Caco-2 (cell line): ENCODE results near the gene NCKIPSD. TPM values are rescaled to one million over a fixed set of nuclear protein-coding genes. Genes with fewer than 3 reads are reported as not detected.
A peak's percentile ranks its signal among the peaks of the same experiment; 100 is the strongest.

Experiments
- BruUV-seq: library from RNA; stranded (reverse); fragments of 400-500 nt; replicated peaks from 2 replicates; lab custom pipeline; 2021; lab: Mats Ljungman, UMichigan
- CTCF ChIA-PET: fragments of 300-600 bp; sonication (Branson Sonifier 250); formaldehyde crosslinking; loops from one replicate; lab custom pipeline; 2022; ENCODE audit warnings: antibody characterized with exemption; lab: Charles Lee
- POLR2A ChIA-PET: fragments of 300-600 bp; sonication (Branson Sonifier 250); formaldehyde crosslinking; loops from one replicate; lab custom pipeline; 2022; ENCODE audit warnings: antibody characterized with exemption; lab: Charles Lee
- DNase-seq, 2 experiments: peaks; one replicate each; pipeline versions ENCODE4 v3.0.0 to v3.0.0-alpha.2; 2020 to 2022
- H3K27me3 ChIP-seq: replicated peaks from 2 replicates; pipeline ENCODE4 v1.6.0; 2011; ENCODE audit warnings: low read length; ENCODE audit not compliant: control insufficient read depth, insufficient read depth
- H3K36me3 ChIP-seq: 2 replicates; pipeline ENCODE4 v1.5.1; 2011; ENCODE audit warnings: low read length; ENCODE audit not compliant: control insufficient read depth, insufficient read depth
- H3K4me1 ChIP-seq: fragments of 250-450 bp; sonication (Bioruptor Pico); 2 replicates; pipeline ENCODE4 v1.5.1; 2020; ENCODE audit warnings: mild to moderate bottlenecking
- H3K4me3 ChIP-seq: 2 replicates; pipeline ENCODE4 v1.5.1; 2011; ENCODE audit warnings: low read depth, mild to moderate bottlenecking, control low read depth, low read length
- H3K9me3 ChIP-seq: fragments of 250-450 bp; sonication (Bioruptor Pico); 2 replicates; pipeline ENCODE4 v1.5.1; 2020; ENCODE audit warnings: mild to moderate bottlenecking, moderate library complexity
- H3K27ac Mint-ChIP-seq: one replicate; pipeline ENCODE4 v1.8.0; 2022; ENCODE audit warnings: mixed read lengths; ENCODE audit not compliant: unreplicated experiment
- H3K27me3 Mint-ChIP-seq: one replicate; pipeline ENCODE4 v1.8.0; 2022; ENCODE audit warnings: mixed read lengths; ENCODE audit not compliant: insufficient read depth, unreplicated experiment
- H3K36me3 Mint-ChIP-seq: one replicate; pipeline ENCODE4 v1.8.0; 2022; ENCODE audit warnings: mild to moderate bottlenecking, mixed read lengths; ENCODE audit not compliant: insufficient read depth, unreplicated experiment
- H3K4me1 Mint-ChIP-seq: one replicate; pipeline ENCODE4 v1.8.0; 2022; ENCODE audit warnings: low read depth, mixed read lengths; ENCODE audit not compliant: unreplicated experiment
- H3K4me3 Mint-ChIP-seq: one replicate; pipeline ENCODE4 v1.8.0; 2022; ENCODE audit warnings: mild to moderate bottlenecking, moderate library complexity, mixed read lengths; ENCODE audit not compliant: unreplicated experiment
- H3K9me3 Mint-ChIP-seq: one replicate; pipeline ENCODE4 v1.8.0; 2022; ENCODE audit warnings: mixed read lengths; ENCODE audit not compliant: unreplicated experiment
- intact Hi-C: fragments of 100-400 bp; cut with micrococcal nuclease; formaldehyde crosslinking; loops from one replicate; pipeline ENCODE4 v1.10.0; 2022; ENCODE audit not compliant: unreplicated experiment
- total RNA-seq: library from RNA; stranded (reverse); gene quantifications from 2 replicates; pipeline ENCODE4 v1.2.3, GENCODE V29; 2022
- TF ChIP-seq, protein P1 (sequence below), 2 experiments: fragments of 200-600 bp in 1 of 2; IDR thresholded peaks; 1 replicate in 1 of 2; 2 replicates in 1 of 2; pipeline versions ENCODE4 v1.5.1 to v1.8.0; 2011 to 2022; ENCODE audit warnings: antibody characterized with exemption in 1 of 2, control low read depth in 1 of 2, inconsistent platforms in 1 of 2, low read depth in 1 of 2, low read length in 1 of 2, mild to moderate bottlenecking in 1 of 2, moderate library complexity in 1 of 2; ENCODE audit not compliant: insufficient read depth in 1 of 2, severe bottlenecking in 1 of 2, unreplicated experiment in 1 of 2

NCKIPSD gene
- total RNA-seq, 1 experiment from 2014 or later: 30.2 TPM

DNA sequence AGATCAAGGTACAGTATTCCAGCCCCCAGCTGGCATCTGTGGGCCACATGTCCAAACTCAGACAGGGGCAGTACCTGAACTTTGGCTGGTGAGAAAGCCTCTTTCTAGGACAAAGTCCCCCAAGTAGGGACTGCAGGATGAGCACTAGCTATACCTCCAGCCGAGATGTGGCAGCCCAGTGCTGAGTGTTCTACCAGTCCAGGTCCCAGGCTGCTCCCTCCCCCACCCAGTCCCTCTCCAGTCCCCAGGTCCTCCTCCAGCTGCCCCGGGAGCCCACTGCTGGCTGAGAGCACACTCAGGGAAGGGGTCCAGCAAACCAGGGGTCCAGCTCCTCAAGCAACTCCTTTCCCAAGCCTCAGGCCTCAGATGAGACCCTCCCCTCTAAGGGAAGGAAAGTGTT, 52.0 kb downstream of the NCKIPSD start:
- H3K27me3 ChIP-seq: no peaks in the 10 kb centered on the region
- intact Hi-C loops: loop anchor here (2.0 kb wide), 2 partner anchors 15 to 75 kb away; no protein-coding TSS in a partner anchor
- no peak for DNase-seq
- H3K36me3 Mint-ChIP-seq: peaks cover 36% of the 10 kb centered on the region
- TF ChIP-seq, protein P1, sequence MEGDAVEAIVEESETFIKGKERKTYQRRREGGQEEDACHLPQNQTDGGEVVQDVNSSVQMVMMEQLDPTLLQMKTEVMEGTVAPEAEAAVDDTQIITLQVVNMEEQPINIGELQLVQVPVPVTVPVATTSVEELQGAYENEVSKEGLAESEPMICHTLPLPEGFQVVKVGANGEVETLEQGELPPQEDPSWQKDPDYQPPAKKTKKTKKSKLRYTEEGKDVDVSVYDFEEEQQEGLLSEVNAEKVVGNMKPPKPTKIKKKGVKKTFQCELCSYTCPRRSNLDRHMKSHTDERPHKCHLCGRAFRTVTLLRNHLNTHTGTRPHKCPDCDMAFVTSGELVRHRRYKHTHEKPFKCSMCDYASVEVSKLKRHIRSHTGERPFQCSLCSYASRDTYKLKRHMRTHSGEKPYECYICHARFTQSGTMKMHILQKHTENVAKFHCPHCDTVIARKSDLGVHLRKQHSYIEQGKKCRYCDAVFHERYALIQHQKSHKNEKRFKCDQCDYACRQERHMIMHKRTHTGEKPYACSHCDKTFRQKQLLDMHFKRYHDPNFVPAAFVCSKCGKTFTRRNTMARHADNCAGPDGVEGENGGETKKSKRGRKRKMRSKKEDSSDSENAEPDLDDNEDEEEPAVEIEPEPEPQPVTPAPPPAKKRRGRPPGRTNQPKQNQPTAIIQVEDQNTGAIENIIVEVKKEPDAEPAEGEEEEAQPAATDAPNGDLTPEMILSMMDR (IDR thresholded peaks at IDR 0.05; ENCODE audit: insufficient read depth in 1 of 2, low read depth in 1 of 2, low read length in 1 of 2, severe bottlenecking in 1 of 2, unreplicated experiment in 1 of 2): no peak
- H3K36me3 ChIP-seq: peaks cover 2% of the 10 kb centered on the region; the same call in 1 of the 2 replicates
- H3K27ac Mint-ChIP-seq: peak overlapping the region; percentile 59
- CTCF ChIA-PET: interaction anchor here (1.1 to 1.4 kb wide), 2 partner anchors 25 to 43 kb away, joined by 4 read pairs; partner anchors contain the start of gene UQCRC1
- H3K4me3 Mint-ChIP-seq: peak overlapping the region; percentile 78
- POLR2A ChIA-PET: interaction anchor here (0.5 to 1.7 kb wide), 2 partner anchors 29 to 224 kb away, joined by 4 to 5 read pairs; partner anchors contain the start of gene CELSR3
- no peaks in the 10 kb centered on the region for H3K27me3 Mint-ChIP-seq
- no peaks in the 10 kb centered on the region for H3K9me3 Mint-ChIP-seq
- peaks cover 21% of the 10 kb centered on the region for H3K4me1 Mint-ChIP-seq
- H3K9me3 ChIP-seq: no peaks in the 10 kb centered on the region
- no TSS peak for BruUV-seq
- peak overlapping the region; percentile 83 for H3K4me3 ChIP-seq
- H3K4me1 ChIP-seq: peaks cover 19% of the 10 kb centered on the region

- Mint-ChIP-seq H3K27ac (no peak overlapping the region), H3K4me3 (no peak overlapping the region), H3K36me3 (peaks cover 34% of the 10 kb centered on the region), H3K9me3 (no peaks in the 10 kb centered on the region), H3K4me1 (peaks cover 20% of the 10 kb centered on the region), H3K27me3 (no peaks in the 10 kb centered on the region)
- ChIA-PET POLR2A (no interaction called here), CTCF (no interaction called here)
- Histone ChIP-seq H3K4me3 (no peak overlapping the region), H3K36me3 (peaks cover 4% of the 10 kb centered on the region), H3K27me3 (no peaks in the 10 kb centered on the region), H3K9me3 (no peaks in the 10 kb centered on the region), H3K4me1 (peaks cover 19% of the 10 kb centered on the region)
- intact Hi-C loops: no loop called here
- DNase-seq: no peak
- TF ChIP-seq, protein P1 (IDR thresholded peaks at IDR 0.05; ENCODE audit: insufficient read depth in 1 of 2, low read depth in 1 of 2, low read length in 1 of 2, severe bottlenecking in 1 of 2, unreplicated experiment in 1 of 2): no peak
- no TSS peak for BruUV-seq
Measured at GRCh38 chr3:48633256-48633655, 52.5 kb downstream of the NCKIPSD start.

DNA sequence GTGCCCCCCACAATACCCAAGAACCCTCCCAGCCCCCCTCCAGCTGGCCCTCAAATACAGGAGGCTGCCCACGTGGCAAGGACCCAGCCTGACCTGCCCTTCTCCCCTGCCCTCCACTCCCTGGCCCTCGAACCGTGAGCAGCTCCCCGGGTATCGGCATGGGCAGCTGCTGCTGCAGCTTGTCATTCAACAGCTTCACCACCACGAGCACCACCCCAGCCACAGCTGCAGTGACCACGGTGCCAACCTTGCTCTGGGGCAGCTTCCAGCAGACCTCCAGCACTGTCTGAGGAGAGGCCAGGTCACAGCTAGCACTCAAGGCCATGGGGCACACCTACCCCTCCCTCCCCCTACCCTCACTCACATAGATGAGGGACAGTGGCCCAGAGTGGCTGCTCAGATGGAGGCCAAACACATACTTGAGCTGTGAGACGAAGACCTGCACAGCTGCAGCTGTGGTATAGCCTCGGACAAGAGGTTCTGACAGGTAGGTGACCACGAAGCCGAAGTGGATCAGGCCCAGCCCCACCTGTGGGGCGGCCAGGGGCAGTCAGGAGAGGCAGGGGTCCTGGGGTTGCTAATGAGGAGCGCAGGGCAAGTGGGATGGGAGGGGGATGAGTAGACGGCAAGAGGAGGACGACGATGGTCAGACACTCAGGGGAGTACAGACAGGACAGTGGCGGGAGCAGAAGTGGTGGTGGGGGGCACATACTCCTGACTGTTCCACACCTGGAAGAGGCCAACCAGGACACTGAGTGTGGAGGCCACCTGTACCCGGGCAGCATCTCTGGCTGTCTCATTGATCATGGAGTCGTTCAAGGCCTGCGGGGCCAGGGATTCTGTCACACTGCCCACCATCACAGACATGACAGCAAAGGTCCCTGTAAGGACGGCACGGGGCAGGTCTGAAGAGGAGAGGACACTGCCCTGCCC, 53.9 kb downstream of the NCKIPSD start:
- H3K27ac Mint-ChIP-seq: no peak overlapping the region
- H3K4me1 ChIP-seq: peaks cover 17% of the 10 kb centered on the region
- H3K4me3 ChIP-seq: no peak overlapping the region
- no peaks in the 10 kb centered on the region for H3K9me3 Mint-ChIP-seq
- intact Hi-C loops: no loop called here
- DNase-seq: no peak
- peaks cover 21% of the 10 kb centered on the region for H3K36me3 Mint-ChIP-seq
- H3K36me3 ChIP-seq: peaks cover 4% of the 10 kb centered on the region
- BruUV-seq: no TSS peak
- ChIA-PET POLR2A (interaction anchor here (0.6 kb wide), 1 partner anchor 159 kb away, joined by 4 read pairs; no protein-coding TSS in a partner anchor), CTCF (no interaction called here)
- no peaks in the 10 kb centered on the region for H3K27me3 Mint-ChIP-seq
- TF ChIP-seq, protein P1 (IDR thresholded peaks at IDR 0.05; ENCODE audit: insufficient read depth in 1 of 2, low read depth in 1 of 2, low read length in 1 of 2, severe bottlenecking in 1 of 2, unreplicated experiment in 1 of 2): no peak
- no peak overlapping the region for H3K4me3 Mint-ChIP-seq
- no peaks in the 10 kb centered on the region for H3K9me3 ChIP-seq
- H3K27me3 ChIP-seq: no peaks in the 10 kb centered on the region
- H3K4me1 Mint-ChIP-seq: peaks cover 11% of the 10 kb centered on the region
